Neural cell (in vitro differentiated cells): Measurements from ENCODE around the gene SLC2A8.

Experiments used
- EP300 ChIP-seq: fragments of 450-650 bp; conservative IDR thresholded peaks from 2 replicates; pipeline ENCODE4 v1.6.1; 2014; ENCODE audit warnings: antibody characterized with exemption, mild to moderate bottlenecking, moderate library complexity; ENCODE audit not compliant: poor library complexity, severe bottlenecking
- EZH2 ChIP-seq: fragments of 200-600, 300-800 bp; shearing (Covaris generic), sonication (generic); IDR thresholded peaks from 2 replicates; pipeline ENCODE4 v1.6.1; 2014; ENCODE audit warnings: antibody characterized with exemption, low read length, borderline replicate concordance, mild to moderate bottlenecking; ENCODE audit not compliant: insufficient read depth, poor library complexity, severe bottlenecking
- MXI1 ChIP-seq: fragments of 450-650 bp; conservative IDR thresholded peaks from 2 replicates; pipeline ENCODE4 v1.6.1; 2014; ENCODE audit warnings: antibody characterized with exemption, mild to moderate bottlenecking; ENCODE audit not compliant: poor library complexity, severe bottlenecking
- RAD21 ChIP-seq: fragments of 450-650 bp; conservative IDR thresholded peaks from 2 replicates; pipeline ENCODE4 v1.6.1; 2014; ENCODE audit warnings: antibody characterized with exemption, mild to moderate bottlenecking, moderate library complexity
- TF ChIP-seq, protein P1 (sequence below): fragments of 450-650 bp; IDR thresholded peaks from 2 replicates; pipeline ENCODE4 v1.5.1; 2014; ENCODE audit warnings: antibody characterized with exemption, mild to moderate bottlenecking, moderate library complexity; ENCODE audit not compliant: poor library complexity, severe bottlenecking
- TF ChIP-seq, protein P2 (sequence below): IDR thresholded peaks from 2 replicates; pipeline ENCODE4 v1.6.1; 2012; ENCODE audit warnings: borderline replicate concordance

DNA sequence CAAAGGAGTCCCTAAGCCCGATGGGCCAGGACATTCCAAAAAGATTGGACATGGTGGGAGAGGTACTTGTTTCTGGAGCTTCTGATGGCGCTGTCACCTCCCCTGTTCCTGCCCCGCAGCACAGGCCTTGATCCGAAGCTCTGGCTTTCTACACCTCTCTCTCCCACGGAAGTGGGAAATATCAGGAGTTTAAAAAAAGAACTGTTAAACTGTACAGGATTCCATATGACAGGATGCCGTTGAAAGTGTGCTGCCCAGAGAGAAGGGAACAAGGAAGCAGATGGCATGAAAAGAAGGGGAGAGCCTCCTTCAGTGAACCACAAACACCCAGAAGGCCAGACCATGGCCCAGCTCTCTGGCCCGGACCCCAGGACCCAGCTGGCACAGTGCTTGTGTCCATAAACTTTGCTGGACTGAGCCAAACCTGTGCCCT is 26.8 kb upstream of the SLC2A8 start:
- TF ChIP-seq, protein P1, sequence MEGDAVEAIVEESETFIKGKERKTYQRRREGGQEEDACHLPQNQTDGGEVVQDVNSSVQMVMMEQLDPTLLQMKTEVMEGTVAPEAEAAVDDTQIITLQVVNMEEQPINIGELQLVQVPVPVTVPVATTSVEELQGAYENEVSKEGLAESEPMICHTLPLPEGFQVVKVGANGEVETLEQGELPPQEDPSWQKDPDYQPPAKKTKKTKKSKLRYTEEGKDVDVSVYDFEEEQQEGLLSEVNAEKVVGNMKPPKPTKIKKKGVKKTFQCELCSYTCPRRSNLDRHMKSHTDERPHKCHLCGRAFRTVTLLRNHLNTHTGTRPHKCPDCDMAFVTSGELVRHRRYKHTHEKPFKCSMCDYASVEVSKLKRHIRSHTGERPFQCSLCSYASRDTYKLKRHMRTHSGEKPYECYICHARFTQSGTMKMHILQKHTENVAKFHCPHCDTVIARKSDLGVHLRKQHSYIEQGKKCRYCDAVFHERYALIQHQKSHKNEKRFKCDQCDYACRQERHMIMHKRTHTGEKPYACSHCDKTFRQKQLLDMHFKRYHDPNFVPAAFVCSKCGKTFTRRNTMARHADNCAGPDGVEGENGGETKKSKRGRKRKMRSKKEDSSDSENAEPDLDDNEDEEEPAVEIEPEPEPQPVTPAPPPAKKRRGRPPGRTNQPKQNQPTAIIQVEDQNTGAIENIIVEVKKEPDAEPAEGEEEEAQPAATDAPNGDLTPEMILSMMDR, result no peak
- TF ChIP-seq EP300 (no peak), EZH2 (no peak), MXI1 (no peak), RAD21 (no peak)
- TF ChIP-seq, protein P2, sequence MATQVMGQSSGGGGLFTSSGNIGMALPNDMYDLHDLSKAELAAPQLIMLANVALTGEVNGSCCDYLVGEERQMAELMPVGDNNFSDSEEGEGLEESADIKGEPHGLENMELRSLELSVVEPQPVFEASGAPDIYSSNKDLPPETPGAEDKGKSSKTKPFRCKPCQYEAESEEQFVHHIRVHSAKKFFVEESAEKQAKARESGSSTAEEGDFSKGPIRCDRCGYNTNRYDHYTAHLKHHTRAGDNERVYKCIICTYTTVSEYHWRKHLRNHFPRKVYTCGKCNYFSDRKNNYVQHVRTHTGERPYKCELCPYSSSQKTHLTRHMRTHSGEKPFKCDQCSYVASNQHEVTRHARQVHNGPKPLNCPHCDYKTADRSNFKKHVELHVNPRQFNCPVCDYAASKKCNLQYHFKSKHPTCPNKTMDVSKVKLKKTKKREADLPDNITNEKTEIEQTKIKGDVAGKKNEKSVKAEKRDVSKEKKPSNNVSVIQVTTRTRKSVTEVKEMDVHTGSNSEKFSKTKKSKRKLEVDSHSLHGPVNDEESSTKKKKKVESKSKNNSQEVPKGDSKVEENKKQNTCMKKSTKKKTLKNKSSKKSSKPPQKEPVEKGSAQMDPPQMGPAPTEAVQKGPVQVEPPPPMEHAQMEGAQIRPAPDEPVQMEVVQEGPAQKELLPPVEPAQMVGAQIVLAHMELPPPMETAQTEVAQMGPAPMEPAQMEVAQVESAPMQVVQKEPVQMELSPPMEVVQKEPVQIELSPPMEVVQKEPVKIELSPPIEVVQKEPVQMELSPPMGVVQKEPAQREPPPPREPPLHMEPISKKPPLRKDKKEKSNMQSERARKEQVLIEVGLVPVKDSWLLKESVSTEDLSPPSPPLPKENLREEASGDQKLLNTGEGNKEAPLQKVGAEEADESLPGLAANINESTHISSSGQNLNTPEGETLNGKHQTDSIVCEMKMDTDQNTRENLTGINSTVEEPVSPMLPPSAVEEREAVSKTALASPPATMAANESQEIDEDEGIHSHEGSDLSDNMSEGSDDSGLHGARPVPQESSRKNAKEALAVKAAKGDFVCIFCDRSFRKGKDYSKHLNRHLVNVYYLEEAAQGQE, result no peak
